H9 (cell line): ENCODE data around the gene TSHZ1. TPM values are rescaled to one million over a fixed set of nuclear protein-coding genes. Genes with fewer than 3 reads are reported as not detected.

Experiments used
- DNase-seq: peaks from one replicate; pipeline ENCODE4 v3.0.0-alpha.2; 2017
- H2AFZ ChIP-seq: one replicate; pipeline ENCODE4 v1.6.1; 2013; ENCODE audit warnings: mild to moderate bottlenecking, low read length, control low read depth, moderate library complexity
- H2AK5ac ChIP-seq: 2 replicates; pipeline ENCODE4 v1.6.1; 2013; ENCODE audit warnings: low read length, control low read depth, mixed read lengths; ENCODE audit not compliant: insufficient read length
- H2BK120ac ChIP-seq: one replicate; pipeline ENCODE4 v1.6.1; 2013; ENCODE audit warnings: low read depth, mild to moderate bottlenecking, low read length, control low read depth, inconsistent platforms; ENCODE audit not compliant: poor library complexity, severe bottlenecking
- H2BK12ac ChIP-seq: 2 replicates; pipeline ENCODE4 v1.6.1; 2013; ENCODE audit warnings: low read length, control low read depth, mixed read lengths, low read depth; ENCODE audit not compliant: insufficient read length
- H2BK15ac ChIP-seq: 2 replicates; pipeline ENCODE4 v1.6.1; 2013; ENCODE audit warnings: low read depth, low read length, control low read depth
- H2BK20ac ChIP-seq: one replicate; pipeline ENCODE4 v1.6.1; 2013; ENCODE audit warnings: low read depth, mild to moderate bottlenecking, low read length, control low read depth, inconsistent platforms; ENCODE audit not compliant: poor library complexity, severe bottlenecking
- H2BK5ac ChIP-seq: 2 replicates; pipeline ENCODE4 v1.6.1; 2013; ENCODE audit warnings: low read length, control low read depth, mixed read lengths; ENCODE audit not compliant: insufficient read length
- H3K14ac ChIP-seq: 2 replicates; pipeline ENCODE4 v1.6.1; 2013; ENCODE audit warnings: low read length, control low read depth; ENCODE audit not compliant: insufficient read depth
- H3K18ac ChIP-seq: 2 replicates; pipeline ENCODE4 v1.6.1; 2013; ENCODE audit warnings: low read depth, mild to moderate bottlenecking, mixed read lengths, low read length, control low read depth; ENCODE audit not compliant: insufficient read length
- H3K23ac ChIP-seq: 2 replicates; pipeline ENCODE4 v1.6.1; 2013; ENCODE audit warnings: low read length, control low read depth, mixed read lengths, low read depth; ENCODE audit not compliant: insufficient read length
- H3K23me2 ChIP-seq: 2 replicates; pipeline ENCODE4 v1.6.1; 2013; ENCODE audit warnings: low read depth, mild to moderate bottlenecking, mixed read lengths, low read length, control low read depth; ENCODE audit not compliant: insufficient read length, poor library complexity, severe bottlenecking
- H3K27ac ChIP-seq: 2 replicates; pipeline ENCODE4 v1.5.1; 2013; ENCODE audit warnings: low read length, control low read depth, mixed read lengths, low read depth; ENCODE audit not compliant: insufficient read length
- H3K27me3 ChIP-seq: 2 replicates; pipeline ENCODE4 v1.6.1; 2013; ENCODE audit warnings: low read length, control low read depth, inconsistent platforms; ENCODE audit not compliant: insufficient read depth
- H3K4ac ChIP-seq: 2 replicates; pipeline ENCODE4 v1.6.1; 2013; ENCODE audit warnings: low read depth, mild to moderate bottlenecking, control low read depth, inconsistent platforms, low read length, moderate library complexity
- H3K4me1 ChIP-seq: 2 replicates; pipeline ENCODE4 v1.6.1; 2013; ENCODE audit warnings: low read length, control low read depth, inconsistent platforms; ENCODE audit not compliant: insufficient read depth
- H3K4me2 ChIP-seq: 2 replicates; pipeline ENCODE4 v1.6.1; 2013; ENCODE audit warnings: low read length, control low read depth, mixed read lengths; ENCODE audit not compliant: insufficient read length, insufficient read depth
- H3K56ac ChIP-seq: 2 replicates; pipeline ENCODE4 v1.6.1; 2013; ENCODE audit warnings: low read depth, mild to moderate bottlenecking, mixed read lengths, low read length, control low read depth; ENCODE audit not compliant: insufficient read length
- H3K79me1 ChIP-seq: 2 replicates; pipeline ENCODE4 v1.6.1; 2013; ENCODE audit warnings: low read depth, mild to moderate bottlenecking, moderate library complexity, low read length, control low read depth, inconsistent platforms; ENCODE audit not compliant: insufficient read depth, poor library complexity, severe bottlenecking
- H3K79me2 ChIP-seq: 2 replicates; pipeline ENCODE4 v1.6.1; 2013; ENCODE audit warnings: low read length, control low read depth, inconsistent platforms; ENCODE audit not compliant: insufficient read depth
- H3K9ac ChIP-seq: 2 replicates; pipeline ENCODE4 v1.6.1; 2013; ENCODE audit warnings: low read length, control low read depth, mixed read lengths; ENCODE audit not compliant: insufficient read length; ENCODE audit errors: extremely low read depth
- H3K9me3 ChIP-seq: one replicate; pipeline ENCODE4 v1.6.1; 2013; ENCODE audit warnings: low read depth, low read length, inconsistent platforms; ENCODE audit not compliant: control insufficient read depth
- H3T11ph ChIP-seq: one replicate; pipeline ENCODE4 v1.6.1; 2013; ENCODE audit warnings: mild to moderate bottlenecking, low read length, control low read depth, inconsistent platforms
- H4K20me1 ChIP-seq: one replicate; pipeline ENCODE4 v1.6.1; 2013; ENCODE audit not compliant: control insufficient read depth, insufficient read length, insufficient read depth
- H4K5ac ChIP-seq: 2 replicates; pipeline ENCODE4 v1.6.1; 2013; ENCODE audit warnings: low read depth, mild to moderate bottlenecking, mixed read lengths, low read length, control low read depth; ENCODE audit not compliant: insufficient read length
- H4K8ac ChIP-seq: replicated peaks from 2 replicates; pipeline ENCODE4 v1.6.1; 2013; ENCODE audit warnings: low read length, control low read depth, mixed read lengths, low read depth; ENCODE audit not compliant: insufficient read length
- H4K91ac ChIP-seq: 2 replicates; pipeline ENCODE4 v1.6.1; 2013; ENCODE audit warnings: low read depth, mild to moderate bottlenecking, moderate library complexity, mixed read lengths, low read length, control low read depth; ENCODE audit not compliant: insufficient read length
- H3K27ac Mint-ChIP-seq, 3 experiments: 2 replicates in 2 of 3; 3 replicates in 1 of 3; pipeline ENCODE4 v1.8.0; 2020 to 2021; ENCODE audit warnings: mixed read lengths in 3 of 3, mild to moderate bottlenecking in 1 of 3, moderate library complexity in 1 of 3
- H3K27me3 Mint-ChIP-seq: 2 replicates; pipeline ENCODE4 v1.8.0; 2021; ENCODE audit warnings: low read depth, mild to moderate bottlenecking, moderate library complexity, mixed read lengths
- H3K36me3 Mint-ChIP-seq, 3 experiments: 2 replicates in 2 of 3; 3 replicates in 1 of 3; pipeline ENCODE4 v1.8.0; 2020 to 2021; ENCODE audit warnings: low read depth in 3 of 3, mixed read lengths in 3 of 3; ENCODE audit not compliant: insufficient read depth in 1 of 3
- H3K4me1 Mint-ChIP-seq, 2 experiments: 2 replicates each; pipeline ENCODE4 v1.8.0; 2020; ENCODE audit warnings: mixed read lengths in 2 of 2
- H3K4me3 Mint-ChIP-seq, 2 experiments: 2 replicates in 1 of 2; 3 replicates in 1 of 2; pipeline ENCODE4 v1.8.0; 2020 to 2021; ENCODE audit warnings: mild to moderate bottlenecking in 2 of 2, mixed read lengths in 2 of 2, moderate library complexity in 1 of 2
- H3K9me3 Mint-ChIP-seq, 2 experiments: 2 replicates in 1 of 2; 3 replicates in 1 of 2; pipeline ENCODE4 v1.8.0; 2020; ENCODE audit warnings: mild to moderate bottlenecking in 2 of 2, mixed read lengths in 2 of 2, moderate library complexity in 1 of 2
- WGBS: extraction: QIAGEN DNeasy Blood & Tissue Kit; methylation state at CpG from one replicate; pipeline ENCODE4 v1.1.7; 2013; ENCODE audit warnings: missing lambda C conversion rate, low lambda C conversion rate, mixed read lengths; ENCODE audit not compliant: insufficient read length; ENCODE audit errors: extremely low coverage; 5-methylcytosine and 5-hydroxymethylcytosine counted together
- total RNA-seq: library from RNA; stranded (reverse); gene quantifications from 2 replicates; pipeline ENCODE4 v1.2.1, GENCODE V29; 2021
- TF ChIP-seq, protein P1 (sequence below): fragments of 200-600 bp; sonication (generic); conservative IDR thresholded peaks from 3 replicates; pipeline ENCODE4 v1.8.0; 2021; ENCODE audit warnings: antibody characterized with exemption, mild to moderate bottlenecking

The TSHZ1 gene
- total RNA-seq, 1 experiment from 2014 or later = 0.15 TPM

DNA sequence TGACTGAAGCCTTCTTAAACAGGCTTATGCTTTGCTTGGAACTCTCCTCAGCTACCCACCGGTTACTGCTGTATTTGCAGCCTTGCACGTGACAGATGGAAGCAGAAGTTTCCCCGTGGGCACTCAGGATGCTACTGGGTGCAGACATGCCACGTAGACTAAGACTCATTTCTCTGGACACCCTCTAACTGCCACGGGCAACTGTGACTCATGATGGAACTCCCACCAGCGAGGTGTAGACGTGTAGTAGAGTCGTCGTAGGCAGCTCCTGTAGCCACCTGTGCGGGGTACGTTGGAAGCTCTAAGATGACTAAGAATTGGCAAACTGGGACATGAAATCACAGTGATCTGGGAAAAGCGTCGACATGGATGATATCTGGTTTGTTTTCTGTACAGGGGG, 27.5 kb downstream of the TSHZ1 start:
- Mint-ChIP-seq H3K36me3 (no peaks in the 10 kb centered on the region), H3K27me3 (no peaks in the 10 kb centered on the region), H3K4me1 (no peaks in the 10 kb centered on the region), H3K9me3 (peaks cover 0 to 3% of the 10 kb centered on the region in 2 experiments; a peak in 3 of 5 replicates), H3K27ac (peak overlapping the region in 1 of 3 experiments; percentile 11; a peak in 1 of 7 replicates), H3K4me3 (no peak overlapping the region)
- no peak overlapping the region for H4K8ac ChIP-seq
- no peak overlapping the region for H3K27ac ChIP-seq
- no peaks in the 10 kb centered on the region for H3K9me3 ChIP-seq
- no peaks in the 10 kb centered on the region for H3K79me1 ChIP-seq
- no peak overlapping the region for H2BK12ac ChIP-seq
- H4K20me1 ChIP-seq = no peaks in the 10 kb centered on the region
- H2AK5ac ChIP-seq = no peak overlapping the region
- no peak overlapping the region for H3K56ac ChIP-seq
- no peak overlapping the region for H2BK120ac ChIP-seq
- DNase-seq = no peak
- H2BK5ac ChIP-seq = no peak overlapping the region
- H3K23ac ChIP-seq = no peak overlapping the region
- no peak overlapping the region for H3K4me2 ChIP-seq
- peaks cover 2% of the 10 kb centered on the region; the same call in 1 of the 2 replicates for H3K27me3 ChIP-seq
- H4K5ac ChIP-seq = no peak overlapping the region
- no CpG with 5 or more reads among the region's 13 CpGs for WGBS
- no peaks in the 10 kb centered on the region for H3K79me2 ChIP-seq
- no peak overlapping the region for H2BK20ac ChIP-seq
- TF ChIP-seq, protein P1, sequence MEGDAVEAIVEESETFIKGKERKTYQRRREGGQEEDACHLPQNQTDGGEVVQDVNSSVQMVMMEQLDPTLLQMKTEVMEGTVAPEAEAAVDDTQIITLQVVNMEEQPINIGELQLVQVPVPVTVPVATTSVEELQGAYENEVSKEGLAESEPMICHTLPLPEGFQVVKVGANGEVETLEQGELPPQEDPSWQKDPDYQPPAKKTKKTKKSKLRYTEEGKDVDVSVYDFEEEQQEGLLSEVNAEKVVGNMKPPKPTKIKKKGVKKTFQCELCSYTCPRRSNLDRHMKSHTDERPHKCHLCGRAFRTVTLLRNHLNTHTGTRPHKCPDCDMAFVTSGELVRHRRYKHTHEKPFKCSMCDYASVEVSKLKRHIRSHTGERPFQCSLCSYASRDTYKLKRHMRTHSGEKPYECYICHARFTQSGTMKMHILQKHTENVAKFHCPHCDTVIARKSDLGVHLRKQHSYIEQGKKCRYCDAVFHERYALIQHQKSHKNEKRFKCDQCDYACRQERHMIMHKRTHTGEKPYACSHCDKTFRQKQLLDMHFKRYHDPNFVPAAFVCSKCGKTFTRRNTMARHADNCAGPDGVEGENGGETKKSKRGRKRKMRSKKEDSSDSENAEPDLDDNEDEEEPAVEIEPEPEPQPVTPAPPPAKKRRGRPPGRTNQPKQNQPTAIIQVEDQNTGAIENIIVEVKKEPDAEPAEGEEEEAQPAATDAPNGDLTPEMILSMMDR = no peak
- no peak overlapping the region for H3K18ac ChIP-seq
- no peak overlapping the region for H3K14ac ChIP-seq
- no peak overlapping the region for H2BK15ac ChIP-seq
- no peaks in the 10 kb centered on the region for H3K4me1 ChIP-seq
- H3K23me2 ChIP-seq = no peaks in the 10 kb centered on the region
- no peak overlapping the region for H3T11ph ChIP-seq
- H3K4ac ChIP-seq = no peak overlapping the region
- no peak overlapping the region for H3K9ac ChIP-seq
- H2AFZ ChIP-seq = no peak overlapping the region
- H4K91ac ChIP-seq = no peak overlapping the region
